Transverse colon (tissue), 4 donors: ENCODE results near the gene C1QTNF6.

Experiments used
- CTCF ChIP-seq, 5 experiments: fragments of 200-600 bp in 3 of 5; fragments of 450-650 bp in 2 of 5; sonication (generic) in 3 of 5; IDR thresholded peaks; 1 replicate in 2 of 5; 2 replicates in 3 of 5; pipeline ENCODE4 v1.5.1; 2016 to 2017; ENCODE audit warnings: antibody characterized with exemption in 5 of 5, inconsistent platforms in 3 of 5, mild to moderate bottlenecking in 2 of 5, moderate library complexity in 1 of 5
- EP300 ChIP-seq: sonication (generic); formaldehyde crosslinking; IDR thresholded peaks from one replicate; pipeline ENCODE4 v1.6.1; 2017; ENCODE audit warnings: antibody characterized with exemption, low read depth
- POLR2A ChIP-seq: fragments of 450-650 bp; IDR thresholded peaks from one replicate; pipeline ENCODE4 v1.6.1; 2016; ENCODE audit warnings: antibody characterized with exemption, mild to moderate bottlenecking, moderate library complexity
- POLR2AphosphoS5 ChIP-seq, 3 donors: sonication (generic); formaldehyde crosslinking; IDR thresholded peaks; one replicate each; pipeline ENCODE4 v1.6.1; 2016; ENCODE audit warnings: antibody characterized with exemption in 3 of 3

- TF ChIP-seq CTCF (IDR thresholded peaks at IDR 0.05) (no peak), POLR2A (no peak), POLR2AphosphoS5 (IDR thresholded peaks at IDR 0.05) (no peak), EP300 (no peak)
Observed at GRCh38 chr22:37164505-37164887, 23.6 kb downstream of the C1QTNF6 start.
